Adrenal gland (tissue), 5 donors: ENCODE data around the gene ABCC11.

Experiments
- CTCF ChIP-seq, 6 experiments: fragments of 450-650 bp in 4 of 6; fragments of 200-600 bp in 2 of 6; sonication (generic) in 1 of 6; IDR thresholded peaks; 1 replicate in 5 of 6; 2 replicates in 1 of 6; pipeline versions ENCODE4 v1.5.1 to v1.8.0; 2016 to 2021; ENCODE audit warnings: antibody characterized with exemption in 6 of 6, mild to moderate bottlenecking in 2 of 6, moderate library complexity in 1 of 6
- POLR2A ChIP-seq, 2 donors: fragments of 450-650 bp; IDR thresholded peaks; one replicate each; pipeline ENCODE4 v1.6.1; 2017; ENCODE audit warnings: antibody characterized with exemption in 2 of 2, mild to moderate bottlenecking in 2 of 2, moderate library complexity in 1 of 2
- donor health status: DM: no; HTN: no; CAD: no.

GRCh38 chr16:48124266-48124665 is 123.1 kb downstream of the ABCC11 start:
- TF ChIP-seq POLR2A (IDR thresholded peaks at IDR 0.05) (no peak), CTCF (IDR thresholded peaks at IDR 0.05) (no peak)
